ENCODE data around the gene CUZD1. TPM values are rescaled to one million over a fixed set of nuclear protein-coding genes. Genes with fewer than 3 reads are reported as not detected.

The CUZD1 gene
- total RNA-seq, 1 donor from 2014 or later = 0.43 TPM

- H3K4me2 ChIP-seq = no peak overlapping the region
- Mint-ChIP-seq H3K9me3 (peaks cover 13% of the 10 kb centered on the region), H3K4me3 (no peak overlapping the region), H3K27me3 (ENCODE audit: insufficient read depth, low read depth) (no peaks in the 10 kb centered on the region), H3K36me3 (no peaks in the 10 kb centered on the region), H3K27ac (no peak overlapping the region), H3K4me1 (no peaks in the 10 kb centered on the region)
- H4K20me1 ChIP-seq (ENCODE audit: low read depth) = no peaks in the 10 kb centered on the region
- H3K9me3 ChIP-seq (ENCODE audit: low read depth) = peaks cover 5% of the 10 kb centered on the region
- DNase-seq (ENCODE audit: low spot score) = no peak
- no peak overlapping the region for H3K4me3 ChIP-seq
- H2AFZ ChIP-seq (replicated peaks) = no peak overlapping the region
- no peak overlapping the region for H3K9ac ChIP-seq
- no peaks in the 10 kb centered on the region for H3K27me3 ChIP-seq
- no peak for TF ChIP-seq CTCF (IDR thresholded peaks at IDR 0.05)
- TF ChIP-seq EZH2 (IDR thresholded peaks at IDR 0.05) = no peak
- TF ChIP-seq EZH2phosphoT487 (IDR thresholded peaks at IDR 0.05) = no peak
- H3F3A ChIP-seq (ENCODE audit: low read depth) = no peaks in the 10 kb centered on the region
- no peak overlapping the region for H3K27ac ChIP-seq
- no peaks in the 10 kb centered on the region for H3K79me2 ChIP-seq (ENCODE audit: low read depth)
- no peaks in the 10 kb centered on the region for H3K4me1 ChIP-seq
- H3K36me3 ChIP-seq = no peaks in the 10 kb centered on the region
Measured at GRCh38 chr10:122864901-122865300, 19.2 kb upstream of the CUZD1 start.

GRCh38 chr10:122864194-122864592 is 18.5 kb upstream of the CUZD1 start:
- H3K79me2 ChIP-seq (ENCODE audit: low read depth) = no peaks in the 10 kb centered on the region

GRCh38 chr10:122863216-122864193 is 17.8 kb upstream of the CUZD1 start:
- Histone ChIP-seq H3K9ac (no peak overlapping the region), H3K4me2 (no peak overlapping the region), H4K20me1 (ENCODE audit: low read depth) (no peaks in the 10 kb centered on the region), H3K79me2 (ENCODE audit: low read depth) (no peaks in the 10 kb centered on the region), H3K27ac (no peak overlapping the region), H3K4me3 (no peak overlapping the region), H3K27me3 (no peaks in the 10 kb centered on the region), H3K9me3 (ENCODE audit: low read depth) (peaks cover 5% of the 10 kb centered on the region), H3K4me1 (no peaks in the 10 kb centered on the region), H2AFZ (replicated peaks) (no peak overlapping the region), H3F3A (ENCODE audit: low read depth) (no peaks in the 10 kb centered on the region), H3K36me3 (no peaks in the 10 kb centered on the region)
- TF ChIP-seq CTCF (IDR thresholded peaks at IDR 0.05) (no peak), EZH2 (IDR thresholded peaks at IDR 0.05) (no peak), EZH2phosphoT487 (IDR thresholded peaks at IDR 0.05) (no peak)
- Mint-ChIP-seq H3K4me1 (no peaks in the 10 kb centered on the region), H3K36me3 (no peaks in the 10 kb centered on the region), H3K4me3 (no peak overlapping the region), H3K9me3 (peaks cover 11% of the 10 kb centered on the region), H3K27ac (no peak overlapping the region), H3K27me3 (ENCODE audit: insufficient read depth, low read depth) (no peaks in the 10 kb centered on the region)
- no peak for DNase-seq (ENCODE audit: low spot score)

More at GRCh38 chr10:122864194-122864592, 18.5 kb upstream of the CUZD1 start:
- no peak overlapping the region for H2AFZ ChIP-seq (replicated peaks)
- H3K4me2 ChIP-seq = no peak overlapping the region
- DNase-seq (ENCODE audit: low spot score) = no peak
- Mint-ChIP-seq H3K27me3 (ENCODE audit: insufficient read depth, low read depth) (no peaks in the 10 kb centered on the region), H3K9me3 (peaks cover 13% of the 10 kb centered on the region), H3K36me3 (no peaks in the 10 kb centered on the region), H3K4me3 (no peak overlapping the region), H3K27ac (no peak overlapping the region), H3K4me1 (no peaks in the 10 kb centered on the region)
- no peaks in the 10 kb centered on the region for H3K4me1 ChIP-seq
- H4K20me1 ChIP-seq (ENCODE audit: low read depth) = no peaks in the 10 kb centered on the region
- peaks cover 5% of the 10 kb centered on the region for H3K9me3 ChIP-seq (ENCODE audit: low read depth)
- no peaks in the 10 kb centered on the region for H3F3A ChIP-seq (ENCODE audit: low read depth)
- no peak overlapping the region for H3K27ac ChIP-seq
- TF ChIP-seq EZH2phosphoT487 (IDR thresholded peaks at IDR 0.05) = no peak
- TF ChIP-seq CTCF (IDR thresholded peaks at IDR 0.05) = no peak
- TF ChIP-seq EZH2 (IDR thresholded peaks at IDR 0.05) = no peak
- H3K4me3 ChIP-seq = no peak overlapping the region
- H3K9ac ChIP-seq = no peak overlapping the region
- no peaks in the 10 kb centered on the region for H3K36me3 ChIP-seq
- no peaks in the 10 kb centered on the region for H3K27me3 ChIP-seq
